ENCODE results near the gene FBRSL1.
"Not testable (repeated sequence)": the region's sequence is repeated elsewhere in the genome, so short reads cannot be mapped to it uniquely, and the experiment has no call there.

FBRSL1 gene

DNA sequence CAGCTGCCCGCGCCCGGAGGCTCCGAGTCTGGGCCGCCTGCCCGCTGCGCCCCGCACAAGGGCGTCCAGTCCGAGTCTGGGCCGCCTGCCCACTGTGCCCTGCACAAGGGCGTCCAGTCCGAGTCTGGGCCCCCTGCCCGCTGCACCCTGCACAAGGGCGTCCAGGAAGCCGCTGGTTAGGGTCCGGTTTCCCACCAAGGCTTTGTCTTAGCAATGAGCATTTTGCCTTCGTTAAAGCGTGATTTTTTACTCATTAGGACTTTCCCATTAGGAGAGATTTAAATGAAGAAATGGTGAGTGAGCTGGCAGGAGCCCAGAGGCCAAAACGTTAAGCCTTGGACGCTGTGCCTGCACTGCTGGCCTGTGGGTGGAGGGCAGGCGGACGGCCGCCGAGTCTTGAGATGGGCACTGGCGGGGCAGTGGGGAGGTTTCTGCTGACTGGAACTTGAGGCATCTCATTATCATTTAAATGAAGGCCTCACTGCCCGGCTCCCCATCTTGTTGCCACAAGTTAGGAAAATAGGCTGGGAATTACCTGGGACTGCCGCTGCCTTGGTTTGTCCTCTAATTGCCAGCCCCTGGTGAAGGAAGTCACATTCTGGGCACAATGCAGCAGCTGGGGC is 36.0 kb downstream of the FBRSL1 start:
- DNase-seq (ENCODE audit: low spot score): no peak

DNA sequence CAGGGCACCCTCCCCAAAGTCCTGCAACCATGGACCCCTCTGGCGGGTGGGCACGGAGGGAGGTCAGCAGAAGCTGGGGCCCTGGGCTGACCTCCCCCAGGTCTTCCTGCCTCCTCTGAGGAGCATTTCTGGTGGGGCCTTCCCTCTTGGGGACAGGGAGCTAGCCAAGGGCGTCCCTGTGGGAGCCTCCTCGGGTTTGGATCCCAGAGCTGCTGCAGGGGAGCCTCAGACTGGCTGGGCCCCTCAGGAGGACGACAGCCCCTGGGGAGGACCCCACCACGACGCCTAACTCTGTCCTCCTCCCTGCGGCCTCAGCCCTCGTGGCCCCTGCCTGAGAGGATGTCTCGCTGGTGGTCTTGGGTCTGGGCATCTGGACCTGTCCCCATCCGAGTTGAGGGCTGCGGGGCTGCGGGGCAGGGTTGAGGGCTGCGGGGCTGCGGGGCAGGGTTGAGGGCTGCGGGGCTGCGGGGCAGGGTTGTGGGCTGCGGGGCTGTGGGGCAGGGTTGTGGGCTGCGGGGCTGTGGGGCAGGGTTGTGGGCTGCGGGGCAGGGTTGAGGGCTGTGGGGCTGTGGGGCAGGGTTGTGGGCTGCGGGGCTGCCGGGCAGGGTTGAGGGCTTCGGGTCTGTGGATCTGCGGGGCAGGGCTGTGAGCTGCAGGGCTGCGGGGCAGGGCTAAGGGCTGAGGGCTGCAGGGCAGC is 37.4 kb downstream of the FBRSL1 start:
- DNase-seq (ENCODE audit: low spot score): no peak

DNA sequence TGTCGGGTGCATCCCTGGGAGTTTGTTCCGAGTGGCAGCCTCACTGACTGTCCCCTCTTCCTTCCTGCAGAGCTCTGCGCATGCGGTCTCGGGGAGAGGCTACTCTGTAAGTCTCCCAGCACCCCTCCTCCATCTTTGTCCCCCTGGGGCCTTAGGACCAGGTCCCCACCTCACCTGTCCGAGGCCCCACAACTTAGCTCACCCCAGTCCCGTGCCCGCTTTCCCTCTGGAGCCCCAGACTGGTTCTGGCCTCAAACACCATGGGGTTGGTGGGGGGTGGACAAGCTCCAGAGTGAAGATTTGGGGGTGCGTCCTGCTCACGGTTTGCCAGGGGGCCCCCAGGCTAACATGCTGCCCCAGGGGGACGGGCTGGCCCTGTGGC is 37.9 kb downstream of the FBRSL1 start:
- no peak for DNase-seq (ENCODE audit: low spot score)

DNA sequence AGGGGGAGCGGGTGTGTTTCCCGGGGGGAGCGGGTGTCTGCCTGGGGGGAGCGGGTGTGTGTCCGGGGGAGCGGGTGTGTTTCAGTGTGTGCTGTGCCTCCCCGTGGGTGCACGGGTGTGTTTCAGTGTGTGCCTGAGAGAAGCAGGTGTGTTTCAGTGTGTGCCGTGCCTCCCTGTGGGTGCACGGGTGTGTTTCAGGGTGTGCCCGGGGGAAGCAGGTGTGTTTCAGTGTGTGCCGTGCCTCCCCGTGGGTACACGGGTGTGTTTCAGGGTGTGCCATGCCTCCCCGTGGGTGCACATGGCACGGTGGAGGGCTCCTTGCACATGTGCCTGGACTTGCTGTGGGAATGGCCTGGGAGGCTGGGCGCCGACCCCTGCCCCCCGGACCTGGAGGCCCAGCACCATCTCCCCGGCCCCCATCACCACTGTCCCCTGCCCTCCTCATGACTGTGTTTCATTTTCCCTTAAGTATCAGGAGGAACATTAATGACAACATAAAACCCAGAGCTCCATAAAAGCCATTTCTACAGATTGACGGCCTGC is 38.7 kb downstream of the FBRSL1 start:
- DNase-seq (ENCODE audit: low spot score): no peak

DNA sequence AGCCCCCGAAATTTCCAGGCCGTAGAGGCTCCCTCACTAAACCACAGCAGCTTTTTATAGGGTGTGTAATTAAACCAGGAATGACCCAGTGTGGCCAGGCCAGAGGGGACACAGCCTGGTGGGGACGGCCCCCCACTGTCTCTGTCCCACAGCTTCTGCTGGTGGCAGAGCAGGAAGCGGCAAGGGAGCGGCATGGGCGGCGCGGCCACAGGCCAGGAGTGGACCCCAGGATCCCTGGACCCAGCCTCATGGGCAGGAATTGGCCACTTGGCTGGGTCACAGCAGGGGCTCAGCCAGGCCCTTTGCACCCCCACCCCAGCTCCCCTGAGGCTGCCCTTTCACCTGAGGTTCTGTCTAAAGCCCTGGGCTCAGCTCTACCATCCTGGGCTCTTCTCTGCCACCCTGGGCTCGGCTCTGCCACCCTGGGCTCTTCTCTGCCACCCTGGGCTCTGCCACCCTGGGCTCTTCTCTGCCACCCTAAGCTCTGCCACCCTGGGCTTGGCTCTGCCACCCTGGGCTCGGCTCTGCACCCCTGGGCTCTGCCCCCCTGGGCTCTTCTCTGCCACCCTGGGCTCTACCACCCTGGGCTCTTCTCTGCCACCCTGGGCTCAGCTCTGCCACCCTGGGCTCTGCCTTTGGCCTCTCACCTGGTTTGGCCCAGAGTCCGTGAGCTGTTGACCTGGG is 39.3 kb downstream of the FBRSL1 start:
- DNase-seq (ENCODE audit: low spot score): no peak

DNA sequence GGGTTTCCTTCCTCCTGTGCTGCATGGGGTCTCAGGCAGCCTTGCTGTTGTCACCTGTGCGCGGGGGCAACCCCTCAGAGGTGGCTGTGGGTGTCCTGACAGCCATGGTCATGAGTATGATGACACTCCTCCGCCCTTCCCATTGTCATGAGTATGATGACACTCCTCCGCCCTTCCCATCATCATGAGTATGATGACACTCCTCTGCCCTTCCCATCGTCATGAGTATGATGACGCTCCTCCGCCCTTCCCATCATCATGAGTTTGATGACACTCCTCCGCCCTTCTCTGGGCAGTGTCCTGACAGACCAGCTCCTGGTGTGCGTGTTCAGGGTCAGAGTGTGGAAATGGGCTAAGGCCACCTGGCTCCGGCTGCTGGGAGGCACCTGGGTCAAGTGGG is 40.0 kb downstream of the FBRSL1 start:
- DNase-seq (ENCODE audit: low spot score): no peak

DNA sequence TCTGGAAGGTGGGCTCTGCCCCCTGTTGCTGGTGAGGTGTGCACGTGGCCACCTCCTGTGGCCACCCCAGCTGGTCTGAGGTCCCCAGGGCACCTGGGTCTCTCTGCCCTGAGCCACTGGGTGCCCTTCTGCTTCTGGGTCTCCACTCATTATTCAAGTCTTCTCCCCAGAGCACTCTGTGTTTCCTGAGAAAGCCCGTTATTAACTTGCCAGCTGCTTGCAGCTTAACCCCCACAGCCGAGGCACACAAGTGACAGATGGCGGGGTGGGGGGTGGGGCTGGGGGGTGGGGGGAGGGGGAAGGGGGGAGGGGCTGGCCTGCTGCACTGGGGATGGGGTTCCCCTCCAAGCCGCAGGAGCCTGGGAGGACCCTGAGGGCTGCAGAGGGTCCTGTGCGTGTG is 40.5 kb downstream of the FBRSL1 start:
- DNase-seq (ENCODE audit: low spot score): no peak

DNA sequence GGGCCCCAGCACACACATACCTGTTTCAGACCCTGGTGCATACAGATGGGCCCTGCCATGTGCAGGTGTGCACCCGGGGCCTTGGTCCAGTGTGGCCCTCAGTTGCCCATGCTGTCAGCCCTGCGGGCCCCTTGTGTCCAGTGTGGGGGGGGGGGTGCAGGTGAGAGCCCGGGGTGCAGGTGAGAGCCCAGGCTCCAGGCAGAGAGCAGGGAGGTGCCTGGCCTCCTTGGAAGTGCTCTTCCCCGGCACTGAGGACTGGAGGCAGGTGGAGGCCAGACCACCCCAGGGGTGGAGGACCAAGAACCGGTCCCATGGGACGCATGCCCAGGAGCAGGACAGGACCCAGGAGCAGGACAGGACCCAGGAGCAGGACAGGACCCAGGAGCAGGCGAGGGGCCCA is 40.9 kb downstream of the FBRSL1 start:
- DNase-seq (ENCODE audit: low spot score): no peak

DNA sequence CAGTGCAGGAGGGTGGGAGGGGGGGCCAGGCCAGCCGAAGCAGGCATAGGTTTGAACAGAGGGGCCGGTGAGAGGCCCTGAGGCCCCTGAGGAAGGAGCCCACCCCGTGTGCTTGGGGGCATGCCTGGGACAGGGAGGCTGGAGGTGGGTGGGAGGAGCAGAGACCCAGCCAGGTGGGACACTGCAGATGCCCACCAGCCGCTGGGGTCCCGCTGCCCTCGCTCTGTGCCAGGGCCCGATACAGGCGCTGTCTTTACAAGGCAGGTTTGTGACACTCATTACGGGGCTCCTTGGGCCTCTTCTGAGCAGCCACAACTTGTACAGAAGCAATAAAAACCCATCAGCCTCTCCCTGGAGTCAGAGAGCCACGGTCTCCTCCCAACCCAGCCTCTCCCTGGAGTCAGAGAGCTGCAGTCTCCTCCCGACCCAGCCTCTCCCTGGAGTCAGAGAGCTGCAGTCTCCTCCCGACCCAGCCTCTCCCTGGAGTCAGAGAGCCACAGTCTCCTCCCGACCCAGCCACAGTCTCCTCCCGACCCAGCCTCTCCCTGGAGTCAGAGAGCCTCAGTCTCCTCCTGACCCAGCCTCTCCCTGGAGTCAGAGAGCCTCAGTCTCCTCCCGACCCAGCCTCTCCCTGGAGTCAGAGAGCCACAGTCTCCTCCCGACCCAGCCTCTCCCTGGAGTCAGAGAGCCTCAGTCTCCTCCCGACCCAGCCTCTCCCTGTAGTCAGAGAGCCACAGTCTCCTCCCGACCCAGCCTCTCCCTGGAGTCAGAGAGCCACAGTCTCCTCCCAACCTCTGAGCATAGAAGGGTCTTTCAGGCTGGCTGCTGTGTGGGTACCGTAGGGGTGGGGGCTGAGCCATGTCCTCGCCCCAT is 43.0 kb downstream of the FBRSL1 start:
- DNase-seq (ENCODE audit: low spot score): not testable (repeated sequence)

DNA sequence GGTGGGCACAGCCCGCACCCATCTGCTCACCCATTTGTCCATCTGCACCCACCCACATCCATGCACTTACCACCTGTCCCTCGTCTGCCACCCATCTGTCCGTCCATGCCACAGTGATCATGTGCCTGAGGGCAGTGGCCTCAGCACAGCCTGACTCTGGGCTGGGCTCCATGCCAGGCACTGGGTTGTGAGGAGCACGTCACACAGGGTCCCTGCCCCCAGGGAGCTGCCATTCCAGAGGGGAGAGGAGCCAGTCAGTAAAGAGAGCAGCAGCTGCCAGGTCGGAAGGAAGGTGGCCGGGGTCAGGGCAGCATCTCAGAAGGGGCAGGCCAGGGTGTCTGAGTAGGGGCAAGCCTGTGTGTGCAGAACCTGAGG is 43.6 kb downstream of the FBRSL1 start:
- DNase-seq (ENCODE audit: low spot score): no peak

DNA sequence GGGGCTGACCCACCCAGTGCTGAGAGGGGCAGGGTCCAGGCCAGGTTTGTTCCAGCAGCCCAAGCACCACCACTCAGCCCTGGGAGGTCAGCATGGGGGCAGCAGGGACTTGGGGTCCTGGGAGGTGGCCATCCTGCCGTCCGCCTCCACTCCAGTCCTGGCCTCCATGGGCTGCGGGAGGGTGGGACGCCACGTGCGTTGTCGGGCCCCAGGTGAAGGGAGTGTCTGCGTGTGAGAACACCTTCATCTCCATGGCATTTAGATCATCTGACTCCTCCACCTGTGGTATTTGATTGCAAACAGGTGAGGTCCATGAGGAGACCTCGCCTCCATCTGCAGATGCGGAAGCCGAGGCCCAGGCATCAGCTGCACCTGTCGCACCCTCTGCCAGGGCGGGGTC is 44.1 kb downstream of the FBRSL1 start:
- no peak for DNase-seq (ENCODE audit: low spot score)

DNA sequence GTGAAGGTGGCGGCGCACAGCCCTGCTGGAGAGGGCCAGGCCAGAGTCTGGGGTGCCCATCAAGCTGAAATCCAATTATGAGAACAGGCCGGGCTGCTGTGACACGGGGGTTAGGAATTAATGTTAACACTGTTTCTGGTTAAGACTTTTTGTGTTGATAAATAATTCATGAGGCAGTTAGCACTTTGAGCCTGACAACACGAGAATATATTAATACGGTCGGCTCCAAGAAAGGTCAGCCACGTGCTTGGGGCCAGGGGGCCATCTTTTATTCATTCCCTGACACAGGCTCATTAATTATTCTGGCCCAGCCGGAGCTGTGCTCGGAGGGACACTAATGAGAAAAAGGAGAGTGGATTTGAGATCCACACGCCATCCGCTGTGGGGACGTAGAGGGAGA is 45.1 kb downstream of the FBRSL1 start:
- DNase-seq (ENCODE audit: low spot score): no peak

DNA sequence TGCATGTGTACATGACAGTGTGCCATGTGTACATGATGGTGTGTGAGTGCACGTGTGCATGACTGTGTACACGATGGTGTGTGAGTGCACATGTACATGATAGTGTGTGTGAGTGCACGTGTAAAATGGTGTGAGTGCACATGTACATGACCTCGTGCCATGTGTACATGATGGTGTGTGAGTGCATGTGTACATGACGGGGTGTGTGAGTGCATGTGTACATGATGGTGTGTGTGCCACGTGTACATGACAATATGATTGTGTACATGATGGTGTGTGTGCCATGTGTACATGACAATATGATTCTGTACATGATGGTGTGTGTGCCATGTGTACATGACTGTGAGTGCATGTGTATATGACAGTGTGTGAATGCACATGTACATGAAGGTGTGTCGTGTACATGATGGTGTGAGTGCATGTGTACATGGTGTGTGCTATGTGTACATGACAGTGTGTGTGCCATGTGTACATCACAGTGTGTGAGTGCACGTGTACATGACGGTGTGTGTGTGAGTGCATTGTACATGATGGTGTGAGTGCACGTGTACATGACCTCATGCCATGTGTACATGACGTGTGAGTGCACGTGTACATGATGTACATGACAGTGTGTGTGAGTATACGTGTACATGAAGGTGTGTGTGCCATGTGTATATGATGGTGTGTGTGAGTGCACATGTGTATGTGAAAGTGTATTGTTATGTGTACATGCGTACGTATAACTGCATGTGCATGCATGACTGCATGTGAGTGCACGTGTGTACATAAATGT is 46.3 kb downstream of the FBRSL1 start:
- no peak for DNase-seq (ENCODE audit: low spot score)

DNA sequence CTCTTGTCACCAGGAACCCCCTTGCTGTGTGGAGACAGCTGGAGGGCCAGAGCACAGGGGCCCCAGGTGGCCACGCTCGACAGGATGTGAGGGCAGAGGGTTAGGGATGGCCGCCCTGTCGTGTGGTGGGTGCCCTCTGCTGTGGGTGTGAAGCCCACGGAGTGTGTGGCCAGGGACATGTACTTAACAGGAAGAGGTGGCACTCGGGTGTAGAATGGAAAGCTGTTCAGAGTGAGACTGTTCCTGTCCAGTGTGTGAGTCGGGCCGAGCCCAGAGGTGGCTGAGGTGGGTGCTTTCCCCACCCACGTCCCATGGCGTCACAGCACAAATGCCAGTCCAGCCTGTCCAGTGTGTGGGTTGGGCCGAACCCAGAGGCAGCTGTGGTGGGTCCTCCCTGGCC is 47.1 kb downstream of the FBRSL1 start:
- no peak for DNase-seq (ENCODE audit: low spot score)

DNA sequence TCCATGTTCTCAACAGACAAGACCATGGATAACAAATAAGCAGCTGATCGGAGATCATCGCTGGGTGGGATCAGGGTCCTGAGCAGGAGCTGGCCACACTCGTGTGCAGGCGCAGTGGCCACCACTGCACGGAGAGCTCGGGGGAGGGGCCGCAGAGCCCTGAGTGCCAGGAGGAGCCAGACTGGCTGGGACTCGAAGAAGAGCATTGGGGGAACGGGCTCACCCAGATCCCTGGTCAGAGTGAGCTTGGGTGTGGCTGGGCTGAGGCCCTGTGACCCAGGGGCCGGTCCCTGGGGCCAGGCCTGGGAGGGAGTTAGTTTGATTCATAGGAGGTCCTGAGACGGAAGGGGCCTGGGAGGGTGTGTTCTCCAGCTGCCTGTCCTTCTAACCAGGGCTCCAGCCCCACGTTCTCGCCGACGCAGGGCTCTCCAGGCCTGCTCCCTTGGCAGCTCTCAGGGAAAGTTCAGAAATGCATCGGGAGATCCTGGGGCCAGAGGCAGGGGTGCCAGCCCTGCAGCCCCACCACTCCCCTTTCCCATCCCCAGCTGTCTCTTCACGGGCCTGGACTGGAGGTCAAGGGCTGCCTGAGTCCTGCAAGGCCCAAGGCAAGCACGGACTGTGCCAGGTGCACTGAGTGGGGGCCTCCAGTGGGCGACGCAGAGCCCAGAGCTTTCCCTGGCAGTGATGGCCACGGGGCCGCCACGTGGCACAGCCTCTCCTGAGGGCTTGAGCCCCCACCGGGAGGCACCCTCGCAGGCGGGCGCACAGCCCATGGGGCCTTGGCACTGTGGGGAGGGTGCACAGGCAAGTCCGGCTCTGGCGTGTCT is 48.1 kb downstream of the FBRSL1 start:
- DNase-seq (ENCODE audit: low spot score): no peak

DNA sequence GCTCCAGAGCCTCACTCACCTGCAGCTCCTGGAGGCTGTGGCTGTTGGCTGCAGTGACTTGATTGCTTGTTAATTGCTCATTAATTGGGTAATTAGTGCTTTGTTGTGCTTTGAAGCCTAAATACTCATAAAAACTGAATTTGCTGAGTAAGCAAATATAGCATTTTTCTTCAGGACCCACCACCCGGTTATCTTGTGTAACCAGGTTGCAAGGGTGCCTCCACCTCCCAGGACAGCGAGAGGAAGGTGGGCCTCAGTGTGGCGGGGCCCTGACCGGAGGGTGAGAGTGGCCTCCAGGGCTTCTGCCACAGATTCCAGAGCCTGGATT is 48.7 kb downstream of the FBRSL1 start:
- no peak for DNase-seq (ENCODE audit: low spot score)

DNA sequence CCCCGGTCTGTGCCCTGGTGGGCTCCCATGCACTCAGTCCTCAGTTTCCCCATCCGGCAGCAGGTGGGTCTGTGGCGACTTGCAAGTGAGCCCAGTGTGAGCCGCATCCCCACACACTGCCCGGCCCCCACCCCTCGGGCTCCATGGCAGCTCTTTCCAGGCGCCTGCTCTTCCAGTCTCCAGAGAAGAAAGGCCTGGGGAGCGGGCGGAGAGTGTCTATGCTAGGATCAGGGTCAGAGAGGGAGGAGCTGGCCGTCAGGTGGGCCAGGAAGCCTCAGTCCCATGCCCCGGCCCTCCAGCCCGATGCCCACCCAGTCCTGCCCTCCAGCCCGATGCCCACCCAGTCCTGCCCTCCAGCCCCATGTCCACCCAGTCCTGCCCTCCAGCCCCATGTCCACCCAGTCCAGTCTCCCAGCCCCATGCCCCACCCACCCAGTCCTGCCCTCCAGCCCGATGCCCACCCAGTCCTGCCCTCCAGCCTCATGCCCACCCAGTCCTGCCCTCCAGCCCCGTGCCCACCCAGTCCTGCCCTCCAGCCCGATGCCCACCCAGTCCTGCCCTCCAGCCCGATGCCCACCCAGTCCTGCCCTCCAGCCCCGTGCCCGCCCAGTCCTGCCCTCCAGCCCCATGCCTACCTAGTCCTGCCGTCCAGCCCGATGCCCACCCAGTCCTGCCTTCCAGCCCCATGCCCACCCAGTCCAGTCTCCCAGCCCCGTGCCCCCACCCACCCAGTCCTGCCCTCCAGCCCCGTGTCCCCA is 49.2 kb downstream of the FBRSL1 start:
- no peak for DNase-seq (ENCODE audit: low spot score)

DNA sequence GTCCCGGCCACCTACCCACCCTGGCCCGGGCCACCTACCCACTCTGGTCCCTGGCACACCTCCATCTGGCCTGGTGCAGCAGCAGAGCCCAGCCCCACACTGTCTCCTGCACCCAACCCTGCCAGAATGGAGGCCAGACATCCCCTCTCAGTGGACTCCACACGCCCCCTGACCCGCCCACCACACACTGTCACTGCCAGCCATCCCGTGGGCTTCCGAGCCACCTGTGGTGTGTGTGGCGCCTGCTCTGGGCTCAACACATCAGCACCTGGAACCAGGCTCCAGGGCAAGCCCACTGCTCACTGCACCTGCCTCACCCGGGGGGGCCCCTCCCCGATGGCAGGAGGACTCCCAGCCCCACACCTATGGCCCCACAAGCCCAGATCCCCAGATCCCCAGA is 50.5 kb downstream of the FBRSL1 start:
- no peak for DNase-seq (ENCODE audit: low spot score)

DNA sequence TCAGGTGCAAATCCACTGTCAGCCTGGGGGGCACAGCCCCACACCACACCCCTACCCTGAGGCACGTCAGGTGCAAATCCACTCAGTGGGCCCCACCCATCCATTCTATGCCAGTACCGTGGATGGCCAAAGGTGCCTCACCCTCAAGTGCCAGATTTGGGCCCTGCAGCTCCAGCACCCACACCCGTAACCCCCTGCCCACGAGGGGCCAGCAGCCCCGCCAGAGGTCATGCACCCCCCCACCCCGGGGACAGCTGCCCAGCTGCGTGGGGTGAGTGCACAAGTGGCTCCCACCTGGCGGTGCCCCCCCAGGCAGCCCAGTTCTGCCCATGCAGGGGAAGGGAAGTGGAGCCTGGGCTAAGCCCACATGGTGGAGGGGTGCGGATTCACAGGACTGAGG is 51.2 kb downstream of the FBRSL1 start:
- DNase-seq (ENCODE audit: low spot score): no peak

DNA sequence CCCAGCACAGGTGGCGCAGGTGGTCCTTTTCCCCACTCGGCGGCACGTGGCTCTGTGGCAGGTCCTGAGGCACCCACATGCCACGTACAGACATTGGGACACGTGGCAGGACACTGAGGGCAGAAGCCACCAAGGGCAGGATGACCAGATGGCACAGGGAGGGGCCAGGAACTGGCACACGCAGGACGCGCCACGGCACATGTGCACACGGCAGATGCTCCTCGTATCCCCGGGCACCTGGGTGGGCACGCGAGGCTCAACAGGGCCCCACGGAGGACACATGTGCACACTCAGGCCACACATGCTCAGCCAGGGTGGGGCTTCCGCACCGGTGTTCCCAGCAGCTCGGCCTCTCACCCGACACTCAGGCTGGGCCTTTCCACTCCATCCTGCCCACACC is 52.0 kb downstream of the FBRSL1 start:
- no peak for DNase-seq (ENCODE audit: low spot score)

All from hematopoietic multipotent progenitor cell treated with erythropoietin and hydrocortisone succinate and interleukin-3 and kit ligand, for 15 days (in vitro differentiated cells).